WERI-Rb-1 (cell line): ENCODE measurements around the gene FAM227B.

Source experiments
- DNase-seq: peaks from one replicate; pipeline ENCODE4 v3.0.0-alpha.2; 2020
- H3K27ac ChIP-seq: fragments of 250-450 bp; sonication (Bioruptor Pico); 2 replicates; pipeline ENCODE4 v1.5.1; 2020; ENCODE audit warnings: mild to moderate bottlenecking, moderate library complexity
- H3K27me3 ChIP-seq: fragments of 250-450 bp; sonication (Bioruptor Pico); 2 replicates; pipeline ENCODE4 v1.5.1; 2021; ENCODE audit warnings: mild to moderate bottlenecking, low read depth, moderate library complexity; ENCODE audit not compliant: insufficient read depth, severe bottlenecking
- H3K36me3 ChIP-seq: fragments of 250-450 bp; sonication (Bioruptor Pico); 2 replicates; pipeline ENCODE4 v1.5.1; 2020; ENCODE audit warnings: mild to moderate bottlenecking, moderate library complexity
- H3K4me3 ChIP-seq: 2 replicates; pipeline ENCODE4 v1.5.1; 2011; ENCODE audit warnings: low read depth, mild to moderate bottlenecking, control low read depth, low read length
- H3K9me3 ChIP-seq: fragments of 250-450 bp; sonication (Bioruptor Pico); 2 replicates; pipeline ENCODE4 v1.5.1; 2021; ENCODE audit warnings: mild to moderate bottlenecking, moderate library complexity; ENCODE audit not compliant: severe bottlenecking
- CTCF ChIP-seq: IDR thresholded peaks from 2 replicates; pipeline ENCODE4 v1.5.1; 2011; ENCODE audit warnings: low read depth, mild to moderate bottlenecking, control low read depth, inconsistent platforms, low read length

The FAM227B gene

DNA sequence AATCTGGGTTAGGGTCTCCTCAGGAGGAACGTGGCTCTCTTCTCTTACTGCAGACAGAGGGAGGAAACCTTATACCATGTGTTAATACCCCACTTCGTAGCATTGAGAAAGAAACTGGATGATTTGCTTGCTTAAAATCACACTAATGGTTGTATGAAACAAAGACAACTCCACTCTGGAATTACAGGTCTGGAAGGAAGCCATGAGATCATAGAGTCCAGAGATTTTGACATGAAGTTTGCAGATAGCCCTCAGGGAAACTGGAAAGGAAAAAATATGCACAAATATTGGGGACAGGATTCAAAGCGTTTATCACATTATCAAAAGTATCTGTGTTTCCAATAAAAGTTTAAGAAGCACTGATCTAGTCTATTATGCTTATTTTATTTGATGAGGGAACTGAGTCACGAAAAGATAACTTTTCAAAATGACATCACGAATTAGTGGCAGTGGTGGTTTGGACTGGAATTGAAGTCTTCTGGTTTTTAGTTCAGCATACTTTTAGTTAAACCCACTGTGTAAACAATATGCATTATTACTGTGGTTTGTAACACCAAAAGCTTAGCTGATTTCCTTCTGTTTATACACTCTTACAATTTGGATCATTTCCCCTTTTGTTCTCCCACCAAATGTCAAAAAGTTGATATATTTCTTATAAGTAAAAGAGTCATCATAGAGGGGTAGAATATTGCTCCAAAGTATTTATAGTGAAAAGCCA lies 180.8 kb downstream of the FAM227B start:
- no peak for DNase-seq
- TF ChIP-seq CTCF: no peak
- no peaks in the 10 kb centered on the region for H3K36me3 ChIP-seq
- H3K4me3 ChIP-seq: no peak overlapping the region
- no peaks in the 10 kb centered on the region for H3K9me3 ChIP-seq
- no peaks in the 10 kb centered on the region for H3K27me3 ChIP-seq
- no peak overlapping the region for H3K27ac ChIP-seq

DNA sequence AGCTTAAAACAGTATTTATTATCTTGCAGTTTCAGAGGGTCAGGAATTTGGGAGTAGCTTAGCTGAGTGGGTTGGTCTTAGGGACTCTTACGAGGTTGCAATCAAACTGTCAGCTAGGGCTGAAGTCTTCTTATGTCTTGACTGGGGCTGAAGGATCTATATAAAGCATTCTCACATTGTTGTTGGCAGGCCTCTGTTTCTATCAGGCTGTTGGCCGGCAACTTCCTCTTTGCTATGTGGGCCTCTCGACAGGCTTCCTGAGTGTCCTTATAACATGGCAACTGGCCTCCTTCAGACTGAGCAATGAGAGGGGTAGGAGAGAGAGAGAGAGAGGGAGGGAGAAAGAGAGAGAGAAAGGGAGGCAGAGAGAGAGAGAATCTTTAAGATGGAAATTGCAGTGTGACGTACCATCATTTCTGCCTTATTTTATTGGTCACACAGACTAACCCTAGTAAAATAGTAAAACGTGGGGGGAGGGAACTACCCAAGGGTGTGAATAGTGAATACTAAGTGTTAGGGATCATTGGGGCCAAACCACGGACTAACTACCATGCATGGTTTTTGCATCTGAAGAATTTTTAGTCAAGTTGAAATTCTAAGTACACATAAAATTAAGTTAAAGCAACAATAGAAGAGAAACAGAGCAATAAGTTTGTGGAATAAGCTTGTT lies 181.5 kb downstream of the FAM227B start:
- H3K27me3 ChIP-seq: no peaks in the 10 kb centered on the region
- H3K9me3 ChIP-seq: no peaks in the 10 kb centered on the region
- H3K4me3 ChIP-seq: no peak overlapping the region
- no peak overlapping the region for H3K27ac ChIP-seq
- no peak for DNase-seq
- no peak for TF ChIP-seq CTCF
- no peaks in the 10 kb centered on the region for H3K36me3 ChIP-seq

- Histone ChIP-seq H3K27me3 (no peaks in the 10 kb centered on the region), H3K27ac (no peak overlapping the region), H3K36me3 (no peaks in the 10 kb centered on the region), H3K9me3 (no peaks in the 10 kb centered on the region), H3K4me3 (no peak overlapping the region)
- TF ChIP-seq CTCF: no peak
- no peak for DNase-seq
Observed at GRCh38 chr15:49436751-49437150, 183.9 kb downstream of the FAM227B start.

- H3K27me3 ChIP-seq: no peaks in the 10 kb centered on the region
- DNase-seq: no peak
- no peak overlapping the region for H3K4me3 ChIP-seq
- no peak for TF ChIP-seq CTCF
- no peaks in the 10 kb centered on the region for H3K36me3 ChIP-seq
- H3K9me3 ChIP-seq: no peaks in the 10 kb centered on the region
- H3K27ac ChIP-seq: no peak overlapping the region
Observed at GRCh38 chr15:49435174-49435573, 185.4 kb downstream of the FAM227B start.

DNA sequence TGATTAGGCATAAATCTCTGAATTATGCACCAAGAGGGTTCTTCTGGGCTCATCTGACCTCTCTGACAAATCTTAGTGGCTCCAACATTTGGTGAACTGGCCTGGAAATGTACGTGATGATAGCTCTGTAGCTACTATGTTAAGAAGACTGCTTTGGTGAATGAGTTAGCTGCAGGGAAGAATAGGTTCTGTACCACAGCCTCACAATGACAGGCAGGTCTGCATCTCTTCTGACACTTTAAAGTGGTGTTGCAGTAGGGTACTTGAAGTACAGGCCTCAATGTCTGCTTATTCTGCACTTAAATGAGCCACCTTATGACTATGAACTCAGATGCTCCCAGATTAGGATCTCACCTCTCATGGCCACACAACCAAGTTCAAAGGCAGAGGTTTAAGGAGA lies 190.6 kb downstream of the FAM227B start:
- DNase-seq: no peak
- H3K4me3 ChIP-seq: no peak overlapping the region
- H3K27me3 ChIP-seq: no peaks in the 10 kb centered on the region
- no peak overlapping the region for H3K27ac ChIP-seq
- H3K9me3 ChIP-seq: no peaks in the 10 kb centered on the region
- H3K36me3 ChIP-seq: no peaks in the 10 kb centered on the region
- no peak for TF ChIP-seq CTCF
